Adipocyte (in vitro differentiated cells): Measurements from ENCODE around the gene NCSTN.

ENCODE experiments used
- DNase-seq: peaks from one replicate; pipeline ENCODE4 v3.0.0-alpha.2; 2015; ENCODE audit warnings: low read depth
- H3K27me3 ChIP-seq: replicated peaks from 2 replicates; pipeline ENCODE4 v1.7.0; 2013; ENCODE audit warnings: mild to moderate bottlenecking, low read length, moderate library complexity; ENCODE audit not compliant: control insufficient read depth, insufficient read depth
- H3K36me3 ChIP-seq: 2 replicates; pipeline ENCODE4 v1.7.0; 2013; ENCODE audit warnings: low read length, mild to moderate bottlenecking, moderate library complexity; ENCODE audit not compliant: control insufficient read depth, insufficient read depth, severe bottlenecking
- H3K4me1 ChIP-seq: 2 replicates; pipeline ENCODE4 v1.7.0; 2013; ENCODE audit warnings: mild to moderate bottlenecking, low read length, moderate library complexity; ENCODE audit not compliant: control insufficient read depth, insufficient read depth
- H3K4me3 ChIP-seq: 2 replicates; pipeline ENCODE4 v1.7.0; 2013; ENCODE audit warnings: mild to moderate bottlenecking, low read length, moderate library complexity
- H3K9ac ChIP-seq: 2 replicates; pipeline ENCODE4 v1.7.0; 2013; ENCODE audit warnings: mild to moderate bottlenecking, low read length, moderate library complexity
- H3K9me3 ChIP-seq: 2 replicates; pipeline ENCODE4 v1.7.0; 2013; ENCODE audit warnings: mild to moderate bottlenecking, low read length, moderate library complexity; ENCODE audit not compliant: control insufficient read depth

The NCSTN gene

DNA sequence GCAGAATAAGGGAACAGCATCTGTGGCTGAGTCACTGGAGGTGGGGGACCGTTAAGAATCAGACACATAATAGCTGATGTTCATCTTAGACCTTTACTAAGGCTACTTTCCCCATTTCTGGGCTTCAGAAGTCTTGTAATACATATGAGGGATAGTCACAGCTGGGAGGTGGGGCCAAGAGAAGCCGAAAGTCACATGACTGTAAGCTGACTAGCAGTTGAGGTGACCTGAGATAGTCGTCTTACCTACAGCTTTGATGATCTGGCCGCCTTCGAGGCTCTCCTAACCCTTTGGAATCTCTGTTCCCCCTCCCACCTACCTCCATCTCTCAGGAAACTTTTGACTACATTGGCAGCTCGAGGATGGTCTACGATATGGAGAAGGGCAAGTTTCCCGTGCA is 9.4 kb downstream of the NCSTN start:
- Histone ChIP-seq H3K9ac (no peak overlapping the region), H3K36me3 (peaks cover 93% of the 10 kb centered on the region), H3K27me3 (no peaks in the 10 kb centered on the region), H3K4me3 (no peak overlapping the region), H3K9me3 (no peaks in the 10 kb centered on the region), H3K4me1 (peaks cover 32% of the 10 kb centered on the region)
- DNase-seq, result no peak

- Histone ChIP-seq H3K4me1 (peaks cover 39% of the 10 kb centered on the region), H3K27me3 (no peaks in the 10 kb centered on the region), H3K9me3 (no peaks in the 10 kb centered on the region), H3K36me3 (peaks cover 91% of the 10 kb centered on the region), H3K4me3 (no peak overlapping the region), H3K9ac (no peak overlapping the region)
- DNase-seq, result peak; percentile 9
Measured at GRCh38 chr1:160353223-160353622, 10.0 kb downstream of the NCSTN start.

DNA sequence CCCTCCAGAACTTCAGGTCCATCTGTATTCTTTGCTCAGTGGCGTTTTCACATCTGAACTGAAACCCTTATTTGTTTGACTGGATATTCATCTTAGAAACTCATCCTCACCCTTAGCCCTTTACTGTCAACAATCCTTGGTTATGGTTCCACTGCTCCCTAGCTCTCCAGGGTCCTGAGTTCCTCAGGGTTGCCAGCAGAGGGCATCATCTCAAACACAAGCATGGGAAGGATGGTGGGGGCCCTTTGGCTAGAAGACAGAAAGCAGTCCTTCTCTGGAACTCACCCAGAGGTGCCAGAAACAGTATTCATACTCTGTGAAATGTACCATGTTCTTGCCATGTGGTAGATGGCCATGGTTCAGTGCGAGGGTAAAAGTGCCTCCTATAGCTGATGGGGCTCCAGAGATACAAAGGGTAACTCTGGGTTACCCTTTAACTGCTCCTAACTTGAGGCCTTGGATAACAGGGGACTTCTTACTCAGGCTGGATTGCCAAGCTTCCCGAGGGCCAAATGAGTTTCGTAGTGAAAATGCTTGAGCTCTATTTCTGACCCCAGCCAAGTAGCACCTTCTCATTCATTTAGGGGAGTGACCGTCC is 11.3 kb downstream of the NCSTN start:
- Histone ChIP-seq H3K9ac (no peak overlapping the region), H3K36me3 (peaks cover 86% of the 10 kb centered on the region), H3K9me3 (no peaks in the 10 kb centered on the region), H3K4me3 (no peak overlapping the region), H3K27me3 (no peaks in the 10 kb centered on the region), H3K4me1 (peaks cover 46% of the 10 kb centered on the region)
- peak; percentile 20 for DNase-seq

GRCh38 chr1:160357286-160358002 is 14.3 kb downstream of the NCSTN start:
- peaks cover 69% of the 10 kb centered on the region for H3K4me1 ChIP-seq
- no peaks in the 10 kb centered on the region for H3K27me3 ChIP-seq
- no peaks in the 10 kb centered on the region for H3K9me3 ChIP-seq
- DNase-seq, result no peak
- H3K36me3 ChIP-seq, result peaks cover 67% of the 10 kb centered on the region
- H3K4me3 ChIP-seq, result no peak overlapping the region
- peak overlapping the region; percentile 54 for H3K9ac ChIP-seq

GRCh38 chr1:160358073-160358472 is 14.9 kb downstream of the NCSTN start:
- H3K27me3 ChIP-seq, result no peaks in the 10 kb centered on the region
- peaks cover 61% of the 10 kb centered on the region for H3K36me3 ChIP-seq
- H3K9me3 ChIP-seq, result no peaks in the 10 kb centered on the region
- peak overlapping the region; percentile 17 for H3K9ac ChIP-seq
- H3K4me1 ChIP-seq, result peaks cover 74% of the 10 kb centered on the region
- no peak overlapping the region for H3K4me3 ChIP-seq
- no peak for DNase-seq

DNA sequence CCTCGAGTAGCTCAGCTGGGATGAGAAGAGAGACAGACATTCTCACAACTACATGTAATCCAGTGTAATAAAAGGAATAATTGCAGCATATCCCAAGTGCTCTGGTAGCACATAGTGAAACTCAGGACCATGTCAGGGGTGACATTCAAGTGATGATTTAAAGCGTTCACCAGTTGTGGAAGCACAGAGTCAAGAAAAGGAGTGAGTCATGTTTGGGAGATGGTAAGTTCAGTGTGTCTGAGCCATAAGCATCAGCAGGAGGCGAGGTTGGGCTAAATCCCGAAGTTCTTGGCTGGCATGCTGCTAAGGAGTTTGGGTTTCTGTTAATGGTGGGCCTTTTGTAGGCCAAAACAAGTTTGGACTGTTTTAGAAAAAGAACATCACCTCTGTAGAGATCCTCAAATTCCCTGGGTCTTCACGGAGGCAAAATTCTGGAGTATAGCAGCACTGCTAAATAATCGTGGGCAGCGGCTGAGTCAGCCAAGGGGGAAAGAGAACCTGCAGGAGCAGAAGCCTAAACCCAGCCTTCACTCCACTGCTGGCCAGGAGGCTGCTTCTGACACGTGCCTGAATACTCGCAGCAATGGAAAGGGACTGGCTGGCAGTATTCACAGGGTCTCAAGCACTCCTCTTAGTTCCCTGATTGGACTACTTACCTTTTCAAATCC is 16.5 kb downstream of the NCSTN start:
- Histone ChIP-seq H3K9ac (peak overlapping the region; percentile 44), H3K36me3 (peaks cover 45% of the 10 kb centered on the region), H3K4me3 (no peak overlapping the region), H3K4me1 (peaks cover 77% of the 10 kb centered on the region), H3K9me3 (no peaks in the 10 kb centered on the region), H3K27me3 (no peaks in the 10 kb centered on the region)
- no peak for DNase-seq

DNA sequence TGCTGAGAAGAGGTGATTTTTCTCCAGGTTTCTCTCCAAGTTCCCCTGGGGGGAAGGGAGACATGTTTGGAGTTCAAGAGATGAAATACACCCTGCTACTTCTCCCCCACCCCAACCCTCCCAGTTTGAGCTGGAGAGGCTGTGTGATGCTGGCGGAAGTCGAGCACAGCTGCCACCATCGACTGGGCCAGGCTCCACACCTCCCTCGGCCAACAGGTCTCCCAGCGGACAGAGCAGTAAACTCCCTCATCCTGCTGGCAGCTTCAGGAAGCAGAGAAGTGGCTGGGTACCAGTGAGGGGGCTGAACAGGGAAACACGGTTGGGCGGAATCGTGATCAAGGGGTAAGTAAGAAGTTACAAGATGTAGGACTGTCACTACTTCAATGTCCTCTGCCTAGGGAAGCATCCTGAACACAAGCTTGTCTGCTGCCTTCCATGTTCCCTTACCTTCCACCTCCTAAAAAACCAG is 17.1 kb downstream of the NCSTN start:
- Histone ChIP-seq H3K4me3 (no peak overlapping the region), H3K9ac (peak overlapping the region; percentile 44), H3K4me1 (peaks cover 71% of the 10 kb centered on the region), H3K9me3 (no peaks in the 10 kb centered on the region), H3K27me3 (no peaks in the 10 kb centered on the region), H3K36me3 (peaks cover 39% of the 10 kb centered on the region)
- no peak for DNase-seq

- Histone ChIP-seq H3K4me3 (no peak overlapping the region), H3K4me1 (peaks cover 62% of the 10 kb centered on the region), H3K36me3 (peaks cover 30% of the 10 kb centered on the region), H3K27me3 (no peaks in the 10 kb centered on the region), H3K9me3 (no peaks in the 10 kb centered on the region), H3K9ac (peak overlapping the region; percentile 50)
- DNase-seq, result no peak
Measured at GRCh38 chr1:160361199-160361598, 18.0 kb downstream of the NCSTN start.

DNA sequence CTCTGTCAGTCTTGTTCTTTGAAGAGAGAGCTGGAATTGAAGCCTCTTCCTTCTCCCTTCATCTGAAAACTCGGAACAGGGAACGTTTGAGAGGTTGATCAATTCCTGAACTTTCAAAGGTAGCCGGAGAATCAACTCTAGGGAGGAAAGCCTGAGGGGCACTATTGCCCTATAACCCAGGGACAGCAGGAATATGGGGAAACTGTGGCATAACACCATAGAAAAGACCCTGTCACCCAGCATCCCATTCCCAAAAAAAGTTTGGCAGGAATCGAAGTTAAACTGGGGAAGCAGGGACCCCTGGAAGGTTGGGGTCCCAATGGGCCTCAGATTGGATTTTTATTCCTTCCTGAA is 18.6 kb downstream of the NCSTN start:
- no peak overlapping the region for H3K4me3 ChIP-seq
- H3K4me1 ChIP-seq, result peaks cover 56% of the 10 kb centered on the region
- H3K36me3 ChIP-seq, result peaks cover 24% of the 10 kb centered on the region
- no peaks in the 10 kb centered on the region for H3K9me3 ChIP-seq
- peak overlapping the region; percentile 50 for H3K9ac ChIP-seq
- no peaks in the 10 kb centered on the region for H3K27me3 ChIP-seq
- DNase-seq, result no peak

DNA sequence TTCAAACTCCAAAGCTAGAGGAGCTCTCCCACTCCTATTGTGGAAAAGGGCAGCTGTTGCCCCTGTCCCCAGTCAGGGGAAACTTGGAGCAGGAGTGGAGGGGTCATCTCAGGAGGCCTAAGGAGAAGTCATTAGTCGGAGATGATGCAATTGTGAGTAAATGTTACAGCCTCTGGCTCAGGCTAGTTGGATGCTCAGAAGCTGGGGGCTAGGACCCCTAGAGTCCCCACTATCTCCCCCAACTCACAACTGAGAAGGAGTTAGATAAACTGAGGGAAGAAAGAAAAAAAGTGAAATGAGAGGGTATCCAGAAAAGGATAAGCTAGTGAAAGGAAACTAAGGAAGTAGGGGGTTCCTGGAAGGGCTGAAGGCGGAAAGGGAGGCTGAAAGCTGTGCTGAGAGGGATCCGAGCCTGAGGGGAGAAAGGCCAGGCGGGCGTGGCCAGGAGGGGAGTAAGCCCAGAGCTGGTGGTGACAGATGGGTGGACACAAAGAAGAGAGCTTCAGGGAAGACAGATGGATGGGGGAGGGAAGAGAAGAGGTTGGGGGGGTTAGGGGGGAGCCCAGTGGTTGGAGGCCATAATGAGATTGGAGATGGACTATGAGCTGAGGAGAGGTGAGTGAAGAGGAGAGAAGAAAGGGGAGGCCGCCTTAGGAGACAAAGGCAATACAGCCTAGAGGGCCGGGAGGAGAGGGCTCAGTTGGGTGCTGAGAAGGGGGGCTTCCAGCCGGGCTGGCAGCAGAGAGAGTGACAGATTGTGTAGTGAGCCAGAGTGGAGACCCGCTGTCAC is 19.2 kb downstream of the NCSTN start:
- H3K4me3 ChIP-seq, result no peak overlapping the region

DNA sequence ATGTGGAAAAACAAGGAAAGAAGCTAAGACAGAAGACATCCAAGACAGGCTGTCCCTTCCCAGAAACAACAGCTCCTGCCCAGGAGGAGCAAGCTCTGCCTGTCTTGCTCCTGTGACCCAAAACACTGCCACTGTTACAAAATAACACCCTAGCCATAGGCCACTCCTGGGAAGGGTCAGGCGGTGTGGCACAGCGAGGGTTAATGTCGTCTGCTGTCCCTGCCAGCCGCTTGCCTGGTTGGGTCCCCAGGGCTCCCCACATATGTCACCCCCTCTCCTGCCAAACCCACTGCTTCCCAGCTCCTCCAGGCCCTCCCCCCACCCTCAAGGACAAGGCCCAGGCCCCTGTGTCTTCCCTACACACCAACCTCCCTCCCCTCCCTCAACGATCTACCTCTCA is 19.8 kb downstream of the NCSTN start:
- H3K4me1 ChIP-seq, result peaks cover 46% of the 10 kb centered on the region

More for the DNA sequence above, 19.2 kb downstream of the NCSTN start:
- DNase-seq, result peak; percentile 47
- peaks cover 4% of the 10 kb centered on the region for H3K27me3 ChIP-seq
- peaks cover 22% of the 10 kb centered on the region for H3K36me3 ChIP-seq
- no peaks in the 10 kb centered on the region for H3K9me3 ChIP-seq
- peaks cover 52% of the 10 kb centered on the region for H3K4me1 ChIP-seq
- peak overlapping the region; percentile 58 for H3K9ac ChIP-seq

More for the DNA sequence above, 19.8 kb downstream of the NCSTN start:
- Histone ChIP-seq H3K36me3 (peaks cover 20% of the 10 kb centered on the region), H3K27me3 (peaks cover 10% of the 10 kb centered on the region), H3K9ac (peak overlapping the region; percentile 58), H3K4me3 (no peak overlapping the region), H3K9me3 (no peaks in the 10 kb centered on the region)
- no peak for DNase-seq
